Measurements from ENCODE around the gene EFNA4.

DNA sequence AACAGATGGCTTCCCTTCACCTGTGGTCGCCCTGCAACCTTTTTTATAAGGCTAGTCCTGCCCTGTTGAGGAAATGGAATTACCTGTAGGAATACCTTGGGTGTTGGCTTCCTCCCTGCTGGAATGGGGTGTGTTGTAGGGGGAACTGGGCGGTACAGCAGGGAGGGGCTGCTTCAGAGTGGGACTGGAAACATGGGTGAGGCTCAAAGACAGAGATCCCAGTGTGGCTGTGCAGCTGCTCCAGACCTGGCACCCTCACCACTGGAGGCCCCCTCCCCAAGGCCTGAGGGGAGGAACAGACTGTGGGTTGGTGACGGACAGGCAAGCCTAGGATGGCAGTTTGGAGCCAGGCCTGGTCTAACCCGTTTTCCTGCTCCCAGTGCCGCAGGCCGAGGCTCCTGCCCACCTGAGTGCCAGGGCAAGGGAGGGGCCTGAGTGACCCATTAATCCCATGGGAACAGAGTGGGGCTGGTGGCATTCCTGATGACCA, 19.6 kb downstream of the EFNA4 start:
- TF ChIP-seq, protein P1, sequence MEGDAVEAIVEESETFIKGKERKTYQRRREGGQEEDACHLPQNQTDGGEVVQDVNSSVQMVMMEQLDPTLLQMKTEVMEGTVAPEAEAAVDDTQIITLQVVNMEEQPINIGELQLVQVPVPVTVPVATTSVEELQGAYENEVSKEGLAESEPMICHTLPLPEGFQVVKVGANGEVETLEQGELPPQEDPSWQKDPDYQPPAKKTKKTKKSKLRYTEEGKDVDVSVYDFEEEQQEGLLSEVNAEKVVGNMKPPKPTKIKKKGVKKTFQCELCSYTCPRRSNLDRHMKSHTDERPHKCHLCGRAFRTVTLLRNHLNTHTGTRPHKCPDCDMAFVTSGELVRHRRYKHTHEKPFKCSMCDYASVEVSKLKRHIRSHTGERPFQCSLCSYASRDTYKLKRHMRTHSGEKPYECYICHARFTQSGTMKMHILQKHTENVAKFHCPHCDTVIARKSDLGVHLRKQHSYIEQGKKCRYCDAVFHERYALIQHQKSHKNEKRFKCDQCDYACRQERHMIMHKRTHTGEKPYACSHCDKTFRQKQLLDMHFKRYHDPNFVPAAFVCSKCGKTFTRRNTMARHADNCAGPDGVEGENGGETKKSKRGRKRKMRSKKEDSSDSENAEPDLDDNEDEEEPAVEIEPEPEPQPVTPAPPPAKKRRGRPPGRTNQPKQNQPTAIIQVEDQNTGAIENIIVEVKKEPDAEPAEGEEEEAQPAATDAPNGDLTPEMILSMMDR (IDR thresholded peaks at IDR 0.05): no peak
- no peak for TF ChIP-seq EZH2 (IDR thresholded peaks at IDR 0.05)
